GM21529 (cell line): Measurements from ENCODE around the gene UBE2G2.
"Not testable (repeated sequence)": the region's sequence is repeated elsewhere in the genome, so short reads cannot be mapped to it uniquely, and the experiment has no call there.

Experiments
- ATAC-seq: cut with Tn5 transposase; IDR thresholded peaks from one replicate; pipeline ENCODE4 v1.9.1; 2021; ENCODE audit not compliant: unreplicated experiment

UBE2G2 gene

DNA sequence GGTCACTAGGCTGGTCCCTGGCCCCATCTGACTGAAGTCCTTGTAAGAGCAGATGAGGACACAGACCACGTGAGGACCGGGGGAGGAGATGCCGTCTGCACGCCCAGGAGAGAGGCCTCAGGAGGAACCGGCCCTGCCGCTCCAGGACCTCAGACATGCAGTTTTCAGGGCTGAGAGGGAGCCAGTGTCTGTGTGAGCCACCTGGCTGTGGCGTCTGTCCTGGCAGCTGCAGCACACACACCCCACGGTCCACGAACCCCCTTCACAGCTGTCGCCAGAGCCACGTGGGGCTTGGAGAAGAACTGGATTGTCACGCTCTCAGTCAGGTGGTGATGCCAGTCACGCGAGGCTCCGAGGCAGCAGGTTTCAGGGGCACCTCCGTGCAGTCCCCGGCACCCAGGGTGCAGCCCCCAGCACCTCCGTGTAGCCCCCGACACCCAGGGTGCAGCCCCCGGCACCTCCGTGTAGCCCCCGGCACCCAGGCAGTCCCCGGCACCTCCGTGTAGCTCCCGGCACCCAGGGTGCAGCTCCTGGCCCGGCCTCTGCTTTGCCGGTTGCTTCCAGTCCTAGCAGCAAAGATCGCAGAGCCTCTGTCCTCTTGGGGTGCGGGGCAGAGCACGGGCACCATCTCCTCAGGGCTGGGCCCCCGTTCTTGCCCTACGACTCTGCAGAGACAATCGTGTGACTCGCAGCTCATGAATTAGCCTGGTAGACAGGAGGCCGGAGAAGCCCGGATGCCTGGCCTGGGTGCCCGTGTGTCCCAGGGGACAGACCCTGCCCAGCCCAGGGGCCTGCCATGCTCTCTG is 35.2 kb upstream of the UBE2G2 start:
- ATAC-seq = no peak

DNA sequence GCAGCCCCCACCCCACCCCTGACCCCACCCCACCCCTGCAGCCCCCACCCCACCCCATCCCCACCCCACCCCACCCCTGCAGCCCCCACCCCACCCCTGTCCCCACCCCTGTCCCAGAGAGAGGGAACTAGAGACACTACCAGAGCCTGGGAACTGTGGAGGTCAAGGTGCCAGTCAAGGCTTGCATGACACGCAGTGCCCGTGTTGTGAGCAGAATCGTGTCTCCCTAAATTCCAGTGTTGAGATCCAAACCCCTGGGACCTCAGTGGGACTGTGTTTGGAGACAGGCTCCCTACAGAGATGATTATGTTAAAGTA is 34.7 kb upstream of the UBE2G2 start:
- no peak for ATAC-seq

DNA sequence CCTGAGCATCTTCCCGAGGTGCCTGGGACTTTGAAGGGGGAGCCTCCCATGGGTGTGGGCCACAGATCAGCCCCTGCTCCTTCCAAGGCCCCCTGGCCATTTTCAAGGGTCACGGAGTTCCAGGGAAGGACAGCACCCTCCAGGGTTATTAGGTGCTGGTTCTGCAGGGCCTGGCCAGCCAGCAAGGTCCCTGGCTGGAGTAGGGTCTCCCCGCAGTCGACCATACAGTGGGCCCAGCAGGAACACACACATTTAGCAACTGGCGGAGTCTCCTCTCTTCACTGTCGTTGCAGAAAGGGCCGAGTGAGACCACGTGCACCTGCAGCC is 34.0 kb upstream of the UBE2G2 start:
- ATAC-seq = no peak

DNA sequence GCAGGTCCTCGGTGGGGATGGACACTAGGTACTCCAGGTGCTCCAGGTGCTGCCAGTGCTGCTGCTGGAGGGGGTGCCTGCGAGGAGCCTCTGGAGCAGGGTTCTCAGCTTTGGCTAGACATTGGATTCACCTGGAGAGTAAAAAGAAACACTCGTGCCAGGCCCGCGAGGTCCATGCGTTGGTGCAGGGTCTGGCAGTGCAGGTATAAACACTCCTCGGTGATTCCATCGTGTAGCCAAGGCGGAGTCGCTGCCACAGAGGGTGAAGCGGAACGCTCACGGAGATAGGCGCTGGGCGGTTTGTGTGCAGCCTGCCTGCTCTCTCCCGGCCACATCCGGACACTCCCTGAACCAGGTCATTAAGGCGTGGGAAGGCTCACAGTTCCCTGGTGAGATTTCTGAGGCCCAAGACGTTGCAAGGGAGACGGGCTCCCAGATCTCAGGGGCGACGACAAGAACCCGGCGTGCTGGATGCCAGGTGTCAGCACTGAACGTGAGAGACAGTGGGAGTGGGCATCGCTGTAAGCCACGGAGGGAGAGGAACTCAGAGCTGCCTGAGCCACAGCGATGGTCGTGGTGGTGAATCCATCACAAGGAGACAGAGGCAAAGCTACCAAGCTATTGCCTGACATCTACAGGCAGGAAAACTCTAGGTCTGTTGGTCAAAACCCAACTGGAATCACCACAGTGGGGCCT is 33.5 kb upstream of the UBE2G2 start:
- no peak for ATAC-seq

DNA sequence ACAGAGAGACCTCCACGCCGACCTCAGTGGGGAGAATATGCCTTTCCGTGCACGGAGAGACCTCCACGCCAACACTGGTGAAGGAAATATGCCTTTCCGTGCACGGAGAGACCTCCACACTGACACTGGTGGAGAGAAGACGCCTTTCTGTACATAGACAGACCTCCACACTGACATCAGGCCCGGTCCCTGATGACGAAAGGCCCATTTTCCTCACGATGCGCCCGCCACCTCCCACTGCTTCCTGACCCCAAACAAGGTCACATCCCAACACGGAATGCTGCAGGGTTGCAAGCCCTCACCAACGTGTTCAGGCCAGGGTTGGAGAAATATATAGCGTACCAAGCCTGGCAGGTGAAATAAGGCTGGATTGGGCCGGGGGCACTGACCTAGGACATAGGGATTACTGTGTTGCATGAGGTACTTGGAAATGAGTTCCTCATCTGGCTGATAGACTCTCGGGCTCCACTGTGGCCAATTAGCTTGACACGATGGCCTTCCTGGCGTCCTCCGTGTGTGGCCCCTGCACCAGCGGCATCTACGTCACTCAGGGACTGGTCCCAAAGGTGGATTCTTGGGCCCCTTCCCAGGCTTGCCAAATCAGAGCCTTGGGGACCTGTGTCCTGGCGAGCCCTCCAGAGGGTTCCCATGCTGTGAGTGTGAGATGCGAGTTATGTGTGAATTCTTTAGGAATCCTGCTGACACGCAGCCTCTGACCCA is 32.8 kb upstream of the UBE2G2 start:
- no peak for ATAC-seq

DNA sequence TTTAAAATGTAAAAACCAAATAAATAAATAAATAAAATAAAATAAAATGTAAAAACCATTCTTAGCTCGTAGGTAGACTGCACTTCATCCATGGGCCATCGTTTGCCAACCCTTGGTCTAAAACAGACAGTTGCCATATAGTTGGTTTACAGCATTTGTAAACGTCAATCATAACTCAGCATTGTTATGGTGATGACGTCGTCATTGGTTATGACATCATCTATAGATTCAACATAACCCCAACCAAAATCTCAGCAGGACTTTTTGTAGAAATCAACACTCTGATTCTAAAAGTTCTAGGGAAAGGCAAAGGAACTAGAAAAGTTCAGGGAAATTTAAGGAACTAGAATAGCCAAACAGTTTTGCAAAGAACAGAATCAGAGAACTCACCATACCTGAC is 32.0 kb upstream of the UBE2G2 start:
- no peak for ATAC-seq

DNA sequence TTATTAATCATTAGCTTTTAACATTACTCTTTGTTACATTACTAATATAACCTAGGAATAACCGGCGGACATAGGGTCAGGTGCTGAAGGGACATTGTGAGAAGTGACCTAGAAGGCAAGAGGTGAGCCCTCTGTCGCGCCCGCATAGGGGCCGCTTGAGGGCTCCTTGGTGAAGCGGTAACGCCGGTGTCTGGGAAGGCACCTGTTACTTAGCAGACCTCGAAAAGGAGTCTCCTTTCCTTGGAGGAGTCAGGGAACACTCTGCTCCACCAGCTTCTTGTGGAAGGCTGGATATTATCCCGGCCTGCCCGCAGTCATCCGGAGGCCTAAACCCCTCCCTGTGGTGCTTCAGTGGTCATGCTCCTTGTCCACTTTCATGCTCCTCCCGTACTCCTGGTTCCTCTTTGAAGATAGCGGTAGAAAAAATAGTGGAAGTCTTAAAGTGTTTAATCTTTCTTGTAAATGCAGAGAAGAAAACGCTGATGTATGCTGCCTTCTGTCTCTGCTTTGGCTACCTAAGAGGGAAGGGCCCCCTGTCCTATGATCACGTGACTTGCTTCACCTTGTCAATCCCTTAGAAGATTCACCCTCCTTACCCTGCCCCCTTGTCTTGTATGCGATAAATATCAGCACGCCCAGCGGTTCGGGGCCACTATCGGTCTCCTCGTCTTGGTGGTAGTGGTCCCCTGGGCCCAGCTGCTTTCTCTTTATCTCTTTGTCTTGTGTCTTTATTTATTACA is 31.1 kb upstream of the UBE2G2 start:
- ATAC-seq = not testable (repeated sequence)

DNA sequence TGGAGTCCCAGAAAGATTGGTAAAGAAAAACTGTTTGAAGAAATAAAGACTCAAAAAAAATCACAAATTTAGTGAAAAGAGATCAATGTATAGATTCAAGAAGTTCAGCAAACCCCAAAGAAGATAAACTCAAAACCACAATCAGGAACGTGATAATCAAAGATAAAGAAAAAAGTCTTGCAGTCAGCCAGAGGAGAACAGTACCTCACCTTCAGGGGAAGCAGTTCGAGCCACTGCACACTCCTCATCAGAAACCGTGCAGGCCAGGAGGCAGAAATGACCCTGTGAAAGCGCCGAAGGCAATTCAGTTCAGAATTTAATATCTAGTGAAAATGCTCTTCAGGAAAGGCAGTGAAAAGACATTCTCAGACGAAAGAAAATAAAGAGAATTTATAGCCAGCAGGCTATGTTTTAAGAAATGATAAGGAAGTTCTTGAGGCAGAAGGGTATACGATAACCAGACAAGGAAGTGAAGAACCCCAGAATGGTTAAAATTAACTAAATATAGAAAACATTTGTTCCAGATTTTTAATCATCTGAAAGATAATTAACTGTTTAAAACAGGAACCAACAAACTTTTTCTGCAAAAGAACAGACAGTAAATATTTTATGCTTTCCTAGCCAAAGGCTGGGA is 29.7 kb upstream of the UBE2G2 start:
- no peak for ATAC-seq

DNA sequence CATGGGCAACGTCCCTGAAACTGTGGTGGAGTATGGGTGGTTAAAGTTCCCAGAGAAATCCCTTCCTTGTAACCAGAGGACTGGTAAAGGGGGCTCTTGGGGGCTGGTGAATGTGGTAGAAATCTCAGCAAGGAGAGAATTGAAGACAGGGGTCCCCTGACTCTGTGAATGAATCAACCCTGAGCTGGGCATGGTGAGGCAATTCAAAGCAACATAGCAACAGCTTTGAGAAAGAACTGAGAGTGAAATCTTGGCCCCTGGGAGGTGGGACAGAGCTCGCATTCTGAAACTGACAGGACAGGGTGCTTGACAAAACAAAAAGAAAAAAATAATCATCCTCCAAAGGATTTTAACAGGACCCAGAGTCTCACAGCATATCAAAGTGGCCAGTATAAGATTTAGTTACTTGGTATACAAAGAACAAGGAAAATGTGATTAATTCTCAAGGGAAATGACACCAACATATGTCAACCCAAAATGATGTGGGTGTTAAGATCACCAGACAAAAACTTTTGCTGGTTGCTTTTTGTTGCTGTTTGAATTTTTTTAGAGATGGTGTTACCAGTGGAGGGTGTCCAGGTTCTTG is 28.0 kb upstream of the UBE2G2 start:
- no peak for ATAC-seq

DNA sequence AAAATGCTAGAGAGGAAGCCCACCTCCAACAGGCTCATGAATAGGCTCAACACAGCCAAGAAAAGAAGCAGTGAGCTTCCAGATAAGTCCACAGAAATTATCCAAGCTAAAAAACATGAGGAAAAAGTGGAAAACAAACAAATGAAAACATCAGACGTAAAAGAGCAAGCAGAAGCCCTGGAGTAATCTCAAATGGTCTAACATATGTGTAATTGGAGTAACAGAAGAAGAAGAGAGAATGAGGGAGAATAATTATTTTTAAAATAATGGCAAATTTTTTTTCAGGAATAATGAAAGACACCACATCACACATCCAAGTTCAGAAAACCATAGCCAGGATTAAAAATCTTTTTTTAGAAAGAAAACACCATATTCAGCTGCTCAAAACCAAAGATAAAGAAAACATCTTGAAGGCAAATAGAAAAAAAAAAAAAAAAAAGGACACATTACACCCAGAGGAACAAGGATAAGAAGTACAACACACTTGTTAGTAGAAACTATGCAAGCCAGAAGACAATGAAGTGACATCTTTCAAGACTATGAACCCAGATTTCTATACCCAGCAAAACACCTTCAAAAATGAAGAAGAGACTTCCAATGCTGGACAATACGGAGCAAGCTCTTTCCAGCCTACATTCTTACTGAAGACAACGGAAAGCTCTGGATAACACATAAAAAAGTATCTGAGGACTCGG is 26.9 kb upstream of the UBE2G2 start:
- no peak for ATAC-seq

DNA sequence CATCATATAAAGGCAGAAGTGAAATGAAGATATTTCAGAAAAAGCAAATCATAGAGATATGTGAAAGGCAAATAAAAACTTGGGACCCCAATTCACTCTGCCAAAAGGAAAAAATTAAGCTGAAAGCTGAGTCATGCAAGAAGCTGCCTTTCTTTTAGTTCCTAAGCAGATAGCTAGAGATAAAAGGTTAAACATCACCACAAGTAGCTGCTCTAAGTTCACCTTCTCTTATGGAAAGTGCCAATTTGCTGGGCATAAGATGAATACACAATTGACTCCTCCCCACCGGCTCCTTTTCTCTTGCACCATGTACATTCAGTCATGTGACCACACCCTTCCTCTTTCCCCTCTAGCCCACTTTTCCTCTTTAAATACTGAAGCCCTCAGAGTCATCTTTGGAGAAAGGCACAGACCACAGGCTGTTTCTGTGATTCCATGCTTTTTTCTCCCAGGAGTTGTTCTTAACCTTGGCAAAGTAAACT is 21.6 kb upstream of the UBE2G2 start:
- ATAC-seq = no peak

DNA sequence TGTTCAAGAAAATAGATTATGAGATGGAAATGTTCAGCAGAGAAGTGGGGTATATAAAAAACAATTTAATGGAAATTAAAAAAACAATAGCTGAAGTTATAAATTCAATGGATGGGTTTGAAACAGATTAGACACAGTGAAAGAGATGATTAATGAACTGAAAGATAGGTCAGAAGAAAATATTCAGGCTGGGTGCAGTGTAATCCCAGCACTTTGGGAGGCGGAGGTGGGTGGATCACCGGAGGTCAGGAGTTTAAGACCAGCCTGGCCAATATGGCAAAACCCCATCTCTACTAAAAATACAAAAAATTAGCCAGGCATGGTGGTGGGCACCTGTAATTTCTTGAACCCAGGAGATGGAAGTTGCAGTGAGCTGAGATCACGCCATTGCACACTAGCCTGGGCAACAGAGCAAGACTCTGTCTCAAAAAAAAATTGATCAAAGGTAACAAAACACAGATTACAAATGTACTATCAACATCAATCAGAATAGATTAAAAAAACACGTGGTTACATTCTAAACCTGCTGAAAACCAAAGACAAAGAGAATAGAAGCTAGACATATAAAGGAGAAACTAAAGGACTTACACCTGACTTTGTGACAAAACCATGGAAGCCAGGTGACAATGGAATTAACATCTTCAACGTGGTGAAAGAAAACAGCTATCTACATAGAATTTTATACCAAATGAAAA is 21.0 kb upstream of the UBE2G2 start:
- no peak for ATAC-seq

DNA sequence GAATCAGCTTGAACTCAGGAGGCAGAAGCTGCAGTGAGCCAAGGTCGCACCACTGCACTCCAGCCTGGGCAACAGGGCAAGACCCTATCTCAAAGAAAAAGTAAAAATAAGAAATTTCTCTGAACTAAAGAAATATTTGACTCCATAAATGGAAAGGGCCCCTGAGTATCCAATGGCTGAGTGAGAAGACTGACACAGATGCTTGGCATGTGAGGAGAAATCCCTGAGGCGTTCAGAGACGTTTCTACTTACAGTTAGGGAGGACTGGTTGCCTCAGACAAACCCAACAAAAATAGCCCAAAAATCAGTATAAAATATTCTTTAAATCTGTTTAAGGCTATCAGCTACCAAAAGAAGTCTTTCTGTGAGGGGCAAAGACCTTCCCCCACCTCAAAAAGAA is 19.2 kb upstream of the UBE2G2 start:
- no peak for ATAC-seq

DNA sequence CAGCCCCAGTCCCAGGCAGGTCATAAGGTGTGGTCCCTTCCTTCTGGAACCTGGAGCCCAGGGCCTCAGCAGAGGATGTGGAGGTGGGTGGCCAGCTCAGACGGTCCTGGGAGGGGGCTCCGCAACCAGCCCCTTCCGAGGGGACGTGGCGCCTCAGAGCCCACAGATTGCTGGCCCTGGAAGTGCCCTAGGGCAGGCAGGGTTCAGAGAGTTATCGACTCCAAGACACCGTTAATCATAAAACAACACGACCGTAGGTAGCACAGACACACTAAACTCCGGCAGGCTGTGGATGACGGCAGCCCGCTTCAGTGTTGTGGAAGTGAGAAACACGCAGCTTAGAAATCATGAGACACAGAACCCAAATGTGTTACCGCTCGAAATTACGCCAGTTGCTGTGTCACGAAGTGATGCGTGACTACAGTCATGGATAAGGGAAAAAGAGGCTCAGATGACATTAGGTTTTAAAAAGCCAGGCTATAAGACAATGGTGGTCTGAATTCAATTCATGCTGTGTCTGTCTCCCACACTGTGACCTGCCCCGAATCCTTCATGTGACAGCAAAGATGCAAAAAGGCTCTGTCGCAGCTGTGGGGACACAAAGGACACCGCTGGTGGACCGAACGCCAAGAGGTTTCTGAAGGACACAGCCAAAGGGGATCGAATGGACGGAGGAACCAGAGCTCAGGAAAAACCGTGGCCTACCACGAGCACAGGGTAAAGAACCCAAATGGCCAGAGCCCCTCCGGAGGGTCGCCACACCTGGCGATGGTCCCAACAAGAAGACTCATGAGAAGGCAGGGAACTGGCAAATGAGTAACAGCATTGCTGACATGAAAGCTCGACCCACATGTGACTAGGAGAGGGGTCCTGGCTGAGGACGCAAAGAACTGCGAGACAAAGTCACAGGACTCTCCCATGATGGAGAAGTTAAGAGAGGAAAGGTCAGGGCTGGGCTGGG is 17.9 kb upstream of the UBE2G2 start:
- ATAC-seq = no peak

DNA sequence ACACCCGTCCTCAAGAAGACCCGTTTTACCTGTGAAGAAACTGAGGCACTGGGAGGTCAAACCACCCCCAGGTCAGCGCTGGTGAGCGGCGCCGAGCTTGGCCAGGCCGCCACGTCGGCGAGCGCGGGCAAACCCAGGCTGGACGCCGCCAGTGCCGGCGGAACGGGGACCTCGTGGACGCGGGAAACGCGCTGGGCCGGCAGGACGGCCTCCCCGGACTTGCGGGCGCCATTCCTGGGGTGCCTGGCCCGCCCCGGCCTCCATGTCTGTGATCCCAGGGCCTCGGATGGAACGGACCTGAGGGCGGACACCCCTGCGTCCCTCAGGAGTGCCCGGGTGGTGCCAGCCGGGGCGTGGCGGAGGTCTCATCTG is 17.0 kb upstream of the UBE2G2 start:
- ATAC-seq = no peak

DNA sequence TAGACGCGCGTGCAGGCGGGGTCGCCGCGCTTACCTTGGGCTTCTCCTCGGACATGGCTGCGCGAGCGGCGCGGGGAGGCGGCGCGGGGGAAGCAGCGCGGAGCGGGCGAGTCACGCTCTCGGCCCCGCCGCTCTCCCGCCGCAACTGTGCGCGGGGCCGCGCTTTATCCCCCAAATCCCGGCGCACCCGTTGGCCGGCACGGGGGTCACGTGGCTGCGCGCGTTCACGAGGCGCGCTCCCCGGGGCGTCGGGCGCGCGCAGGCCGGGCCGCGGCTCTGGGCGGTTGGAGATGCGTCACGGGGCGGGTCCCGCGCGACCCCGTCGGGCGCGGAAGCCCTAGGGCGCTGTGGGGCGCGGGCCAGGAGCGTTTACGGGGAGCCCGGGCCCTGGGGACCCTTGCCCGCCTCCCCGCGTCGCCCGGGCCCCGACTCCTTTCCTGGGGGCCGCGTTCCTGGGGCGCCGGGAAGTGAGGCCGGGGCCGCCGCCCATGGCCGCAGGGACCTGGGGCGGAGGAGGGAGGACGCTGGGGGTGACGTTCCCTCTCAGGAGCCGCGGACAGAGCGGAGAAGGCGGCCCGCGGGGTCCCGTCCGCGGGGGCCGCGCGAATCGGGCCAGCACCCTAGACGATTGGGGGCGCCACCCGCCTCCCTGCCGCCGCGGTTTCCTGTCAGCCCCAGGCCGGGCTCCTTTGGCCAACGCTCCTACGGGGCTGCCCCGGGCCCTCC is 16.5 kb upstream of the UBE2G2 start, which contains the start of gene SUMO3:
Gene SUMO3, minus strand, starts transcription at position 149 of the 726 bp plus-strand sequence. Its CDS starts 94 bp downstream, at position 55.
- peak; percentile 57 for ATAC-seq

DNA sequence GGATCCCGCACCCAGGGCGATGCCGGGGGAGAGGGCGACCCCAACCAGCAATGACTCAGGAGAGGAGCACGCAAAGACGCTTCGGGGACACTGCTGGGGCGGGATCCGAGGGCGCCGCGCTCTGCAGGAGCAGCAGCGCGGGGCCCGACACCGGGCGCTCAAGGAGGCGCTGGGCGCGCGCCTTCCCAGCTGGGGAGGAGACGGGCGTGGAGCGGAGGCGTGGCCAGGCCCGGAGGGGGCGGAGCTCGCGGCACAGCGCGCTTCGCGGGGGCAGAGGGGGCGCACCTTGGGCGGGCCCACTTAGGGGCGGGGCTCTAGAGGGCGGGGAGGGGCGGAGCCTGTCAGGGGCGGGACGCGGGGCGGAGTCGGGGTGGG is 15.9 kb upstream of the UBE2G2 start:
- peak; percentile 78 for ATAC-seq
